Mucosa of gallbladder (tissue), 1 donor: Measurements from ENCODE around the gene NUP98. TPM values are rescaled to one million over a fixed set of nuclear protein-coding genes. Genes with fewer than 3 reads are reported as not detected.
A peak's percentile ranks its signal among the peaks of the same experiment; 100 is the strongest.

ENCODE experiments used
- DNase-seq: peaks from one replicate; pipeline ENCODE4 v3.0.0-alpha.2; 2020; ENCODE audit warnings: low spot score
- total RNA-seq: library from RNA; stranded (reverse); gene quantifications from one replicate; pipeline ENCODE4 v1.2.1, GENCODE V29; 2021
- donor health status: DM: no; HTN: no; CAD: no.

Gene NUP98
- total RNA-seq, 1 donor from 2014 or later: 60.1 TPM

DNA sequence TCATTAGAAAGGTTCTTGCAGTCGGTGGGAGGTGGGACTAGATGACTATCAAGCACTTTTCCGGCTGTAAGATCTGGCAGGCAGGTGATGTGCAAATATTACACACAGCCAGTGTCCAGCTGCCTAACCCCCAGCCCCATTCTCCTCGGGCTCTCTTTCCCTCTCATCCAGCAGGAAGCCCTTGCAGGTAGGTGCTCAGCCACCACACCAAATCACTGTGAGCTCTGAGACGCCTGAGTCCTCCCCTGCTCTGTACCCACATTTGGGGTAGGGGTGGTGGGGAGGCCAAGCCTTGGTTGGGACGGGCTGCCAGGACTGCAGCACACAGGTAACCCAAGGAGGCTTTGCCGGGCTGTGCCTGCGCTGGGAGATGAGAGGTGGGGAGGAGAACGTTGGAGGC, 156.2 kb downstream of the NUP98 start:
- DNase-seq: no peak

GRCh38 chr11:3639841-3640240, 157.5 kb downstream of the NUP98 start:
- no peak for DNase-seq

- no peak for DNase-seq
Measured at GRCh38 chr11:3638513-3638912, 158.8 kb downstream of the NUP98 start.

DNA sequence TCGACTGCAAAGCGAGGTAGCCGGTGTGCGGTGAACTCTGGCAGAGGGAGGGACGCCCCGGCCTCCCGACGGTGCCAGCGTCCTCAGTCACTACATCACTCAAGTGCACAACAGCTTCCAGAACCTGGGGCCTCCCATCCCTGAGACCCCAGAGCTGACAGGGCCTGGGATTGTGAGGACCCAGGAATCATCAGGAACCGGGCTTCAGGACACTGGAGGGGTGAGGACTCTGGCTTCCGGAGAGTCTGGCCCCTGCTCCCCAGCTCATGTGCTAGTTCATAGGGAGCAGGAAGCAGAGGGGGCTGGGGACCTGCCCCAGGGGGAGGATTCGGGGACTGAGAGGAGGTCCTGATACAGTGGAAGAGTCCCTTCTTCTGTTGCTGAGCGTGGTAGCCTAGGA, 160.2 kb downstream of the NUP98 start:
- no peak for DNase-seq

DNA sequence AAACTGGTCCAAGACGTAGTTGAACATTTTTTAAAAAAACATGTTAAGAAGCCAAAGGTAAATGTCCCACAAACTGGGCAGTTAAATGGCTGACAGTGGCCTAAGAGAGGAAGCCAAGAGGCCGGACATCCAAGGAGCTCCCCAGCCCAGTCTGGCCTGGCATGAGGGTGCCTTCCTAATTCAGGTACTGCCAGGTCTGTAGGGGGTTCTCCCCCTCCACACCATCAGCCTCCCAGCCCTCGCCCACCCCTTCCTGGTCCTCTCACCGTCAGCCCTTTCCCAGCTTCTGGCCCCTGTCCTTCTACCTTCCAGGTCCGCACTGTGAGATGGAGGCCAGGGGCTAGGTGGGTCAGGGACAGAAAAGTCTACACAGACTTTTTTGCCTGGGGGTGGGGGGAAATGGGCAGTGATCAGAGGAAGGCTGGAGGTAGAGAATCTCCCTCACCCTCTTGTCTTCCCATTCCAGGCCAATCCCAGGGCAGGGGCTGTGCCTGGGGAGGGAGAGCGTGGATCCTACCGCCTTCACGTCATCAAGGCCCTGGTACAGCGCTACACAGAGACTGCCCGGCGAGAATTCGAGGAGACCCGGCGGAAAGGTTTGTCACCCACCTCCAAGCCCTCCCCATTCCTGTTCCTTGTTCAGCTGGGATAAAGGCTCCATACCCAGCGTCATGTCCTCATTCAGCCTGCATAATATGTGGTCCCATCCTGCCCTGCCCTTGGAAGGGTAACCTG, 161.5 kb downstream of the NUP98 start:
- no peak for DNase-seq

DNA sequence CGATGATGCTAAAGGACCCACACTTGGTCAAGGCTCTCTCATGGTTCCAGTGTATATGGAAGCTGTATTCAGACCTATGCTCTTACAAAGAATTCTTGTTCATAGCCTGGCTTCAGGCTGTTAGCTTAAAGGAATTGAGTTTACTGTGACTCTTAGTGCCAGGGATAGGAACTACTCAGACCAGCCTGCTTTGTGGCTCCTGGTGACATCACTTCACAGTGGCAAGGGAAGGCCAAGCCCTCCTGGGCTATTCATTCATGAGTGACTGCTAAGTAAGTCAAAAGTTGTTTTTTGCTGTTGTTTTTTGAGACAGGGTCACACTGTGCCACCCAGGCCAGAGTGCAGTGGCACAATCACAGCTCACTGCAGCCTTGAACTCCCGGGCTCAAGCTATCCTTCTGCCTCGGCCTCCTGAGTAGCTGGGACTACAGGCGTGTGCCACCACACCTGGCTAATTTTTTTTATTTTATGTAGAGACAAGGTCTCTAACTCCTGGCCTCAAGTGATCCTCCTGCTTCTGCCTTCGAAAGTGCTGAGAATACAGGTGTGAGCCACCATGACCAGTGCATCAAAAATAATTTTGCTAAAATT, 165.2 kb downstream of the NUP98 start:
- DNase-seq: no peak

- no peak for DNase-seq
Measured at GRCh38 chr11:3631331-3631730, 166.0 kb downstream of the NUP98 start.

DNA sequence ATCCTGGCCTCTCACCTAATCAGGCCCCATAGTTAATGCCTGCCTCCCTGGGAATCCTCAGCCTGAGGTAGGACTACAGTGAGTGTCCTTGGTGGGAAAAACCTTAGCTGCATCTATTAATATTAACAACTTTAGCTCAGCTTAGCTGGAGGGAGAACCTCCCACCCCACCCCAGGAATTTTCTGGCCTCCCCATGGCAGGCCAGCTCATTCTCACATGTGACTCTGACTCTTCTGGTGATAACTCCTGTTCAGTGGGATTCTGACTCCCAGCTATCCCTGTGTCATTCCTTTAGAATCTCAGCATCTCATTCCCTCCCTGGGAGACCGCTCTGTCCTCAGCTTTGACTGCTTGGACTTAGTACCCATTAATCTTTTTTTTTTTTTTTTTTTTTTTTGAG, 170.1 kb downstream of the NUP98 start:
- DNase-seq: no peak

DNA sequence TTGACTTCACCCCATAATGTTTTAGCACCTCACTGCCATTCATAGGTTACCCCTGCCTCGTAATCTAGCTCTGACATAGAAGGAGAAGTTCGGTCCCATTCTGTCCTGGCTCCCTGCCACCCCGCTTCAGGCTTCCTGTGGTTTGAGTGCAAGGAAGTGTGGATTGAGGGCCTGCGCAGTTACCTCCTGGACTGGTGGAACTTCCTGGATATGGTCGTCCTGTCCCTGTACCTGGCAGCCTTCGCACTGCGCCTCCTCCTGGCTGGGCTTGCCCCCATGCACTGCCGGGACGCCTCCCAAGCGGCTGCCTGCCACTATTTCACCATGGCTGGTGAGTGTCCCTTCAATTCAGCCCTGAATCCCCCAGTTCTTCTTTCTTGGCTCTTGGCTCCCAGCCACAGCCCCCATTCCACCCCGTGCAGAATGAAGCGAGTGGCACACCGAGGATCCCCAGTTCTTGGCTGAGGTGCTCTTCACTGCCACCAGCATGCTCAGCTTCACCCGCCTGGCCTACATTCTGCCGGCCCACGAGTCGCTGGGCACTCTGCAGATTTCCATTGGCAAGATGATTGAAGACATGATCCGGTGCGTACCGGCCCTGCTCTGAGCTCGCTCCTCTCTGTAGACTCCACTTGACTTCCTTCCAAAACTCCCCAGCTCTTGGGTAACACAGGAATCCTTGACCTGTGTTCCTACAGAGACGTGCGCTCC, 170.9 kb downstream of the NUP98 start:
- DNase-seq: peak; percentile 29

Other genes starting within 250 kb of the NUP98 start
- gene ART5, start 155.6 kb downstream of the NUP98 start, total RNA-seq: 0.17 TPM
- gene ART1, start 152.4 kb downstream of the NUP98 start, total RNA-seq: not detected
- gene CHRNA10, start 126.2 kb downstream of the NUP98 start, total RNA-seq: 1.8 TPM
- 22.6 TPM for gene PGAP2, start 11.0 kb upstream of the NUP98 start, total RNA-seq
- 57.2 TPM for gene RHOG, start 43.4 kb upstream of the NUP98 start, total RNA-seq
- 123 TPM for gene STIM1, start 58.1 kb upstream of the NUP98 start, total RNA-seq